Stimulated activated CD4-positive, alpha-beta T cell treated with anti-CD3 and anti-CD28 coated beads, TNF-alpha, amount 100 ng/mL, for 1 hour (primary cell): ENCODE measurements around the gene MMEL1.

ENCODE experiments used
- DNase-seq, 3 donors: peaks; one replicate each; pipeline ENCODE4 v3.0.0-alpha.2; 2020; ENCODE audit warnings: low read depth in 3 of 3, low spot score in 1 of 3

MMEL1 gene

DNA sequence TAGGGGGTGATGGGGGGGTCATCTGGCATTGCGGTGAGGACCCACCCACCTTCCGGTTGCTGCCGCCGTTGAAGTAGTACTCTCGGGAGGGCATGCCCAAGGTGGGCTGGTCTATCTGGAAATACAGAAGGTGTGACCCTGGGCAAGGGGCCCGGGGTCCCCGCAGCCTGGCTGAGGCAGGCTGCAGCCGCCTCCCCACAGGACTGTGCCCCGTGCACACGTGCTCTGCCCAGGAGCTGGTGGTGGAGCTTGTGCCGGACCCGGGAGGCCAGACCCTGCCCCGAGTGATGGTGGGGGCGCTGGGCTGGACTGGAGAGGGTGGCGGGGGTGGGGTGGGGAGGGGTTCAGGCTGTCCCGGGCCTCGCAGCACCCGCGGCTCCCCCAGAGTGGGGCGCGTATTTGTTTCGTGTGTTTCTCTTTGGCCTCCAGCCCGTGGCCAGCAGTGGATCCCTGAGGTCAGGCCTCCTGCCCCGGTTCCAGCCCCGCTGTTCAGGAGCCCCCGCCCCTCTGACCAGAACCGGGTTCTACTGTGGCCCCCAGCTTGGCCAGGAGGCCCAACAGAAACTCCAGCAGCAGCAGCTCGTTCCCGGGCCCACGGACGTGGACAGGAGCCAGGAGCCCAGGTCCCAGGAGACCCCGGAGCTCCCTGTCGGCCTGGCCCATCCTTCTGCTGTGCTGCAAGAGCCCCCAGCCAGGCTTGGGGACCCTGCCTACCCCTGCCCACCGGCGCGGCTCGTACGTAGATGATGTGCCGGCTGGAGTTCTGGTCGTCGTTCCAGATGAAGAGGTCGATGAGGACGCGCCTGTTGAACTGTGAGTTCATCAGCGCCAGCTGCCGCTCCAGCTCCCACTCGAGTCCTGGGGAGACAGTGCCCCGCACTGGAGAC, 27.1 kb downstream of the MMEL1 start:
- DNase-seq = no peak

DNA sequence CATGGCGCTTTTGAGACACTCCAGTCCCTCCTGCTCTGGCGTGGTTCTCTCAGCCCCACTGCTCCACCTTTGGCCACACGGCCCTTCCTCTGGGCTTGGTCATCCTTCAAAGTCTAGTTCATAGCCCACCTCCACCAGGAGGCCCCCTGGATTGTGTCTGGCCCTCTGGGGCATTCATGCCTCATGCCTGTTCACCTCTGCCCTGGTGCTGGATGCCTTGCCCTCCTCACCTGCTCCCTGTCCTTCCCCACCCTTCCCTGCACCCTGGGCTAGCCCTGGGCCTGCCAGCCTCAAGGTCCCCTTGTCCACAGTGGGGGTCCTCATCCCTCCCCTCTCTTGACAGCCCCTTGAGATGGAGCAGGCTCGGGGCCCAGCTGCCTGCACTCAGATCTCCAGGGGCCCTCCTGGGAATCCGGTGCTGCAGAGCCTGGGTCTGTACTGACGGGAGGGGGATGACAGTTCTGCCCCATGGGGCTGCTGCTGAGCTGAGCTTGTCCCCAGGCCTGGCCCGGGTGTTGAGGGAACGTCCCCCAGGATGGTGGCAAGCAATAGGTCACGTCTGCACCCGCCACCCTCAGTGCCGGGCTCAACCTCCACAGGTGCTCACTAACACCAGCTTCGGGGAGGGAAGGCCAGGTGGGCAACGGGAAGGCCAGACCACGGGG, 27.8 kb downstream of the MMEL1 start:
- DNase-seq = no peak

GRCh38 chr1:2604156-2604843, 28.5 kb downstream of the MMEL1 start:
- no peak for DNase-seq

GRCh38 chr1:2603521-2604155, 29.2 kb downstream of the MMEL1 start:
- DNase-seq = no peak

DNA sequence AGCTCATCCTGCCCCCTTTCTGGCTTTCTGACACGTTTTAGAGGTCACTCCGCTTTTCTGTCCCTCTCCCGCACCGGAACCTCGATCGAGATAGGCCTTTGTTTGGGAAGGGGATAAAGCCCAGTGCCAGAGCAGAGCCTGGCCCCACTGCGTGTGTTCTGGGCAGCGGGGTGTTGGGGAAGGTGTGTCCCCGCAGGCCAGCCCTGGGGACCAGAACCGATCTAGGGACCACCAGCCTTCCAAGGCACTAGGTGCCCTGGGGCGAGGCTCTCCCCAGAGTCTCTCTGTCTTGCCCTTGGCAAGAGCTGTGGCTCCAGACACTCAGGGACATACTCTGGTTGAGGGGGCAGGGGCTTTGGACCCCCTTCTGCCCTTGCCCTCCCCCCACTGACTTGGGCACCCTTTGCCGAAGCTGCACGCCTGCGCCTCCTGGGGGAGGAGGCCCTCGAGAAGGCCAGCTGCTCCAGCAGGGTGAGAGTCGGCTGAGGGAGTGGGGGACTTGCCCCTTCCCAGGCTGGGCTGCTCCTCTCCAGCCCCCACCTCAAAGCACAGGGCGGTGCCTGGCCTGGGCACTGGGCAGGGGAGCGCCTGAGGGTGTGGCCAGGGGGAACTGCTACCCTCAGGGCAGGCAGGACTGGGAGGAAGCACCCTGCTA, 29.8 kb downstream of the MMEL1 start:
- DNase-seq = no peak

GRCh38 chr1:2602311-2602835, 30.4 kb downstream of the MMEL1 start:
- DNase-seq = no peak

DNA sequence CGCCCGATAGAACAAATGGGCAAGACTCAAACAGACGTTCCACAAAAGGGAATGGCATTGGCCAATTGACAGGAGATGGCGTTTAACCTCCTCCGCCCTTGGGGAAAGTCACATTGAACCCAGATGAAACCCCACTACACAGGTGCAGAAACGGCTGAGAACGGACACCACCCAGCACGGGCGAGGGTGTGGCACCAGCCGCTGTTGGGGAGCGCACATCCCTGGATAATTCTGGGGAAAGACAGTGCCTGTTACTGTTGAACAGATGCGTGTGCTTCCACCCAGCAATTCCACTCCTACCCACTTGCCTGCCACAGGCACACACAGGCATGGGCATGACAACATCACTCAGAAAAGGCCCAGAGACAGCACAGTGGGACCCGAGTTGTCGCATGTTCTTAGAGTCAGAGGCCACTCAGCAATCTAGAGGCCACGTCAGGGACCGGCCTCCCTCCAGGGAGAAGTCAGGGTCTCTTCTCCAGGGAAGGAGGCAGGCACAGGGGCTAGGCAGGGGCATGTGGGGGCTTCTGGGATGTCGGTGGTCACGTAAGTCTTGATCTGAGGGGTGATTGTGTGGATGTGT, 31.0 kb downstream of the MMEL1 start:
- no peak for DNase-seq

- DNase-seq = no peak
Observed at GRCh38 chr1:2598329-2598931, 34.4 kb downstream of the MMEL1 start.

DNA sequence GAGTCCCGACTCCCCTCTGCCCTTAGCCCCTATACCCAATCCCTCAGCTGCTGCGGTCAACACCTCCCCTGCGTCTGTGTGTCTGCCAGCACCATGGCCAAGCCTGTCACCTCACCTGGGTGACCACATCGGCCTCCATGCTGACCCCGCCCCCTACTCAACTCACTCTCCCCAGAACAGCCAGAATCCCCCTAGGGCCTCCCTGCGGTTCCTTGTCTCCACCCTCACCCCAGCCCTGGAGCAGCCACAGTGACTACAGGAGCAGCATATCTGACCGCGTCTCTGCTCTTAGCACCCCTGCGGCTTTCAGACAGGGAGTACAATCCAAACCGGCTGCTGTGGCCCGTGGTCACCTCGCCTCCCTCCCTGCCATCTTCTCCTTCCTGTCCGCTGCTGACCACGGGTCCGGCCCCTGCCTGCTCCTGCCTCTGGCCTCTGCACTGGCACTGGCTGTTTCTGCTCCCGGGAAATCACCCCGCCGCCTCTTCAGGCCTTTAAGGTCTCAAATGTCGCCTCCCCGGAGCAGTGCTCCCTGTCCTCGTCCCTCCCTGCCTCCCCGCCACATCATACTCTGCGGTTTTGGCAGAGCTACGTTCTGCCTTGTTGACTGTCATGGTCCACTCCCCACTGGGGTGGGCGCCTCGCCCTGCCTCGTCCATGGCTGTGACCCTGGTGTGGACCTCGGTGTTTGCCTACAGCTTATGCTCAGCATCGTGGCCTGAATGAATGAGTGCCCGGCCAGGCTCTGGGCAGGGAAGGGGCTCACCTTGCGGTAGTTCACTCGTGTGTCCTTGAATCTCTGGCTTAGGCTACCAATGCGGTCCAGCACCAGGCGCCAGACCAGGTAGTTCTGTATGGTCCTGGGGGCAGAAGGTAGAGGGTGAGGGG, 35.1 kb downstream of the MMEL1 start:
- DNase-seq = no peak

DNA sequence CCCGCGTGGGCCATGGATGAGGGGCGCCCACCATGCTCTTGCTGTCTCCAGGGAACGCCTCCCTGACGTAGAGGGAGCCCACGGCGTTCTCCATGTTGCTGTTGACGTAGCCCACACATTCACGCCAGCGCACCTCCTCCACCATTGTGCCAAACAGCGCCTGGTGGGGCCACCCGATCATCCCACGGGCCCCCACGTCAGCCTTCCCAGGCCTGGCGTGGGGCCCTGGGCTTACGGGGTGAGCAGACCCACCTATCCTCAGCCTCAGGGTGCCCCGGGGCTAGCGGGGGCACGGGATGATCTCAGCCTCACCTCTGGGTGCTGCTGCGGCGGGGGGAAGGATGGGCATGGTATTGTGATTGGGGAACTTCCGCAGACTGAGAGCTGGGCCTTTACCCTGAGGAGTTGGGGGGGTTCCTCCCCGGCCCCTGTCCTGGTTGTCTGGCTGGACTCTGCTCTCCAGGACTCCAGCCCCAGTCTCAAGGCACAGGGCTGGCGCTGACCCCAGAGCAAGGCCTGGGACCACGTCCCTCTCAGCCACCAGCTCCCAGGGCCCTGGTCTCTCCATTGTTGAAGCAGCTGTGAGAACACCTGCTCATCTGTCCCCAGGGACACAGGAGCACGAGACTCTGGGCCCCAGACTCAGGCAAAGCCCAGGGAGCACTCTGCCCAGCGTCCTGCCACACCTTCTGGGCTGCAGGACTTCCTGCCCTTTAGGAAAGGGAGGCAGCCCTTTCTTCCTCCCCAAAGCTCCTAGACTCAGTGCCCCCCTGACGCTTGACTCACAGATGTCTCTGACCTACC, 36.1 kb downstream of the MMEL1 start:
- DNase-seq = no peak

- no peak for DNase-seq
Observed at GRCh38 chr1:2595812-2596529, 36.8 kb downstream of the MMEL1 start.

GRCh38 chr1:2595261-2595811, 37.5 kb downstream of the MMEL1 start:
- no peak for DNase-seq

GRCh38 chr1:2594641-2595131, 38.1 kb downstream of the MMEL1 start:
- no peak for DNase-seq

- DNase-seq = no peak
Observed at GRCh38 chr1:2594001-2594640, 38.7 kb downstream of the MMEL1 start.

- no peak for DNase-seq
Observed at GRCh38 chr1:2593251-2593878, 39.5 kb downstream of the MMEL1 start.

DNA sequence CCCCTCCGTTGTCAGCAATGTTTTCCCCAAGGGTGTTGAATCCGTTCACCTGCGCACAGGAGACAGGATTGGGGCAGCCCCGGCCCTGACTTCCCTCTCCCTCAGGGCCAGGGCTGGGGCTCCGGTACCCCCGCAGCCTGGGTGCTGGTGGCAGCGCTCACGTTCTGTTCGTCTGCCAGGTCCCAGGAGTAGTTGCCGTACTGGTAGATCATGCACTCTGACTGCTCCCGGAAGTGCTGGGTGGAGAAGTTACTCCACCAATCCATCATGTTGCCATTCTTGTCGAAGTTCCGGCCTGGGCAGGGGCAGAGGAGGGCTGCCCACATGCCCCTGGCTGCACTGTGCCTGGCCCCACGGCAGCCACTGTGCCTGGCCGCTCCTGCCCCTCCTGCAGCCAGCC, 40.1 kb downstream of the MMEL1 start:
- no peak for DNase-seq
